Progenitor cell of endocrine pancreas (in vitro differentiated cells): ENCODE data around the gene ANG. TPM values are rescaled to one million over a fixed set of nuclear protein-coding genes. Genes with fewer than 3 reads are reported as not detected.
A peak's percentile ranks its signal among the peaks of the same experiment; 100 is the strongest.
"Not testable (repeated sequence)": the region's sequence is repeated elsewhere in the genome, so short reads cannot be mapped to it uniquely, and the experiment has no call there.

Experiments used
- DNase-seq: peaks from one replicate; pipeline ENCODE4 v3.0.0; 2021; ENCODE audit warnings: low spot score; ENCODE audit not compliant: unreplicated experiment
- H3K27ac Mint-ChIP-seq: 2 replicates; pipeline ENCODE4 v1.8.0; 2021; ENCODE audit warnings: mild to moderate bottlenecking, moderate library complexity, mixed read lengths
- H3K27me3 Mint-ChIP-seq: 2 replicates; pipeline ENCODE4 v1.8.0; 2021; ENCODE audit warnings: mixed read lengths
- H3K36me3 Mint-ChIP-seq: 2 replicates; pipeline ENCODE4 v1.8.0; 2022; ENCODE audit warnings: mixed read lengths; ENCODE audit not compliant: insufficient read depth
- H3K4me1 Mint-ChIP-seq: 2 replicates; pipeline ENCODE4 v1.8.0; 2021; ENCODE audit warnings: low read depth, mixed read lengths
- H3K4me3 Mint-ChIP-seq: 2 replicates; pipeline ENCODE4 v1.8.0; 2021; ENCODE audit warnings: low read depth, mild to moderate bottlenecking, moderate library complexity, mixed read lengths
- H3K9me3 Mint-ChIP-seq: 2 replicates; pipeline ENCODE4 v1.8.0; 2021; ENCODE audit warnings: low read depth, mixed read lengths
- CTCF ChIP-seq: fragments of 200-600 bp; sonication (generic); IDR thresholded peaks from one replicate; pipeline ENCODE4 v1.5.0; 2021; ENCODE audit warnings: antibody characterized with exemption, mild to moderate bottlenecking; ENCODE audit not compliant: unreplicated experiment
- total RNA-seq: library from RNA; stranded (reverse); gene quantifications from 2 replicates; pipeline ENCODE4 v1.2.1, GENCODE V29; 2021

The ANG gene
- total RNA-seq, 1 donor from 2014 or later: 8.0 TPM

- no peak for DNase-seq
- Mint-ChIP-seq H3K4me1 (peaks cover 10% of the 10 kb centered on the region), H3K36me3 (peaks cover 1% of the 10 kb centered on the region), H3K27ac (peak overlapping the region; percentile 40), H3K4me3 (peak overlapping the region; percentile 2), H3K9me3 (no peaks in the 10 kb centered on the region), H3K27me3 (no peaks in the 10 kb centered on the region)
- no peak for TF ChIP-seq CTCF
Measured at GRCh38 chr14:20719777-20720176, 31.2 kb downstream of the ANG start.

GRCh38 chr14:20720741-20721140 lies 32.2 kb downstream of the ANG start:
- Mint-ChIP-seq H3K36me3 (peaks cover 1% of the 10 kb centered on the region), H3K9me3 (no peaks in the 10 kb centered on the region), H3K4me3 (no peak overlapping the region), H3K27me3 (no peaks in the 10 kb centered on the region), H3K27ac (no peak overlapping the region), H3K4me1 (peaks cover 10% of the 10 kb centered on the region)
- DNase-seq: no peak
- no peak for TF ChIP-seq CTCF

GRCh38 chr14:20722016-20722415 lies 33.5 kb downstream of the ANG start:
- Mint-ChIP-seq H3K27ac (no peak overlapping the region), H3K36me3 (peaks cover 1% of the 10 kb centered on the region), H3K4me1 (peaks cover 16% of the 10 kb centered on the region), H3K27me3 (peaks cover 4% of the 10 kb centered on the region), H3K4me3 (no peak overlapping the region), H3K9me3 (no peaks in the 10 kb centered on the region)
- TF ChIP-seq CTCF: no peak
- DNase-seq: no peak

GRCh38 chr14:20723488-20723887 lies 34.9 kb downstream of the ANG start:
- H3K27ac Mint-ChIP-seq: no peak overlapping the region
- TF ChIP-seq CTCF: no peak
- peaks cover 4% of the 10 kb centered on the region for H3K27me3 Mint-ChIP-seq
- H3K4me1 Mint-ChIP-seq: peaks cover 16% of the 10 kb centered on the region
- no peak overlapping the region for H3K4me3 Mint-ChIP-seq
- no peaks in the 10 kb centered on the region for H3K9me3 Mint-ChIP-seq
- peaks cover 1% of the 10 kb centered on the region for H3K36me3 Mint-ChIP-seq
- no peak for DNase-seq

- not testable (repeated sequence) for H3K36me3 Mint-ChIP-seq, DNase-seq, H3K9me3 Mint-ChIP-seq, H3K4me3 Mint-ChIP-seq, H3K27me3 Mint-ChIP-seq, H3K4me1 Mint-ChIP-seq
- peak overlapping the region; percentile 74 for H3K27ac Mint-ChIP-seq
Measured at GRCh38 chr14:20726121-20726520, 37.6 kb downstream of the ANG start.

GRCh38 chr14:20726531-20726930 lies 38.0 kb downstream of the ANG start:
- Mint-ChIP-seq H3K27ac (peak overlapping the region; percentile 74), H3K27me3 (peaks cover 4% of the 10 kb centered on the region), H3K36me3 (peaks cover under 1% of the 10 kb centered on the region), H3K9me3 (no peaks in the 10 kb centered on the region), H3K4me3 (no peak overlapping the region), H3K4me1 (peaks cover 6% of the 10 kb centered on the region)
- no peak for TF ChIP-seq CTCF
- no peak for DNase-seq
